IPS-NIHi7 (cell line): ENCODE data around the gene TCF7L2.
"Not testable (repeated sequence)": the region's sequence is repeated elsewhere in the genome, so short reads cannot be mapped to it uniquely, and the experiment has no call there.

Experiments used
- DNase-seq: peaks from one replicate; pipeline ENCODE4 v3.0.0; 2012; ENCODE audit warnings: mixed read lengths; ENCODE audit errors: extremely low spot score

The TCF7L2 gene

DNA sequence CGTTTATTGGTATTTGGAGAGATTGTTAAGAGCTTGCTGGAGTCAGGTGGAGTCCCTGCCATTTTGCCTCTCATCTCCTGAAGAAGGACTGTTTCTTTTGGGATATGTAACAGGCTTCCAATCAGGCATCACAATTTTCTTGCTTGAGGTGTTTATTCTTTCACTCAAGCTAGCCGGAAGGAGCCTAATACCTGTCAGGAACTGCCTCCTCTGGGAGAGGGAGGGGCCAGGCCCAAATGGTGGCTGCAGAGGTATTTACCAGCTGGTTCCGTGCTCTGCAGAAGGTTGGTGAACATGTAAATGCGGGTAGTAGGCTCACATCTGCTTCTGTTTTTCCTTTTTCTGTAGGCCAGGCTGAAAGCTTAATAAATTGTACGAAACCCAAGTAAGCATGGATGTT lies 114.0 kb downstream of the TCF7L2 start:
- DNase-seq: no peak

DNA sequence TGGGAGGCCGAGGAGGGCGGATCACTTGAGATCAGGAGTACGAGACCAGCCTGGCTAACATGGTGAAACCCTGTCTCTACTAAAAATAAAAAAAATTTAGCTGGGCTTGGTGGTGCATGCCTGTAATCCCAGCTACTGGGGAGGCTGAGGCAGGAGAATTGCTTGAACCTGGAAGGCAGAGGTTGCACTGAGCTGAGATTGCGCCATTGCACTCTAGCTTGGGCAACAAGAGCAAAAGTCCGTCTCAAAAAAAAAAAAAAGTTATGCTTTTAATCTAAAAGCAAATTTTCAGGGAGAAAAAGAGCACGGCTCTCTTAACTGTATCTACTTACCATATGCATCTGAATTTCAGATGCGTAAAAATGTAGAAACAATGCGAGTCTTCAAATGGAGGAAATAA lies 116.1 kb downstream of the TCF7L2 start:
- not testable (repeated sequence) for DNase-seq

DNA sequence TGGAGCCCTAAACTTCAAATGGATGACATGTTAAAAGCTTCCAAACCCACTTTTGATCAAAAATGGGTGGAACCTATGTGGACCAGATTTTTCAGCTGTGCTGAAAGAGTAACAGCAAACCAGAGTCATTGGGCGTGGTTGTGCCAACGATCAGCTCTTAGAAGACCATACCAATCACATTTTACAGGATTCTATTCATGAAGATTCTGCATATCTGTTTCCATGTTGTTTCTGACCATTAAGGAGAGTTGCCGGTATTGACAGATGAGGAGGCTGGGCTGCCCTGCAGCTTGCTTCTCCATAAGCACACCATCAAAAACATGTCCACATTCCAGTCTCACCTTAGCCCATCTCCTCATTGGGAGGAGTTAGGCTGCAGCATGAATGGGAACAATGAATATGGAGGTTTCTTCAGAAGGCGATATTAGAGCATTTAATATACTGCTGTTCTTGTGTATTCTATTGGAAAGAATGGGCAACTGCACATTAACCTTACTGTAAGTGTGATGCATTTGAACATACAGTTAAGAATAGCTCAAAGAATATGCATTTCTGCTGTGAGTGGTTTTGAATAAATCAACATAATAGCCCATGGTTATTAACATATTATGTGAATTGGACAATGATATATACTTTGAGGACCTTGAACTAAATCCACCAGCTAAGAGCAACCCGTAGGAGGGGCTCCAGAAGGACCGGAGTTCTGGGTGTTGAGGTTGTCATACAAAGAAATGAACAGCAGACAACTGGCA lies 116.7 kb downstream of the TCF7L2 start:
- DNase-seq: no peak

DNA sequence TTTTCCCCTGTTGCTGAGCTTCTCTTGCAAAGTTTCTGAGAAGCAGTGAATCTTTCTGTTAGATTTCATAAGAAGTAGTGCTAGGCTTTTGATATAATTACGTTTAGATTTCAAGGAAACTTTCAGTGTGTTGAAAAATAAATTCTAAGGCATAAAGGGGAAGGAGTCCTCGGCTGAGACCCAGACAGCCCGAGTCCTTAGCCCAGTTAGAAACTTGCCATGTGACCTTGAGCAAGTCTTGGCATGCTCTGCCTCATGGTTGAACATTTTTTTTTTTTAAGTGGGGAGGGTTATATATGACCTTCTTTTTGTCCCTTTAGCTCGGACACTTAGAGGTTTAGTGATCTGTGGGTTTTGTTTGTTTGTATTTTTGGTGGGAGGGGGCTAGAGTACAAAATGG lies 117.5 kb downstream of the TCF7L2 start:
- DNase-seq: no peak

DNA sequence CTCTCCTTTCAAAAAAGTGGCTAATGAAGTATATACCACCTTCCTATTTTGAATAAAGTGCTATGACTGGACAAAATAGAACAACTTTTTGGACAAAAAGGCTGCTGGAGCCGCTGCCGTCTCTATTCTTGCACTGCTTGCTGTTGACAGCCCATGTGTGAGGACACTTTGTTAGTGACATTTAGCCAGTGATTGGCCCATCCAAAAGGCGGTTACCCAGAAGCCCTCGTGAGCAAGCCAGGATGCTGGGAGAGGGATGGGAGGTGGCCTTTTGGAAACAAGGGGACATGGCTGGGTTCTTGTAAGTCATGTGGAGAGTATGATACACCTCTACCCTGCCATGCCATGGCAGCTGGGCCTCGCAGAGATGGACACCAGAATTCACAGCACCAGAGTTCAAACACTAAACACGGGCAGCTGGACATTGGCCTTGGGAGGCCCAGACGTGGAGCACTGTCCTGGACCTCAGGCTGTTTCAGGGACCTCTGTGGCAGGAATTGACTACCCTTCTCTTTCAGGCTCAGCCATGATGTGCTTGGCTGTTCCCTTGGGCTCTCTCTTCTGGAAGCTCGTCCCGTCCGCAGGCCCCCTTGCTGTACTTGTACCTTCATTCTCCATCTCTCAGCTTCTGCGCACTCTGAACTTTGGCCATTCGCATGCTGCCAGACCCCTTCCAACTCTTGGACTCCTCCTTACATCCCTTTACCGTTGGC lies 118.3 kb downstream of the TCF7L2 start:
- DNase-seq: no peak

DNA sequence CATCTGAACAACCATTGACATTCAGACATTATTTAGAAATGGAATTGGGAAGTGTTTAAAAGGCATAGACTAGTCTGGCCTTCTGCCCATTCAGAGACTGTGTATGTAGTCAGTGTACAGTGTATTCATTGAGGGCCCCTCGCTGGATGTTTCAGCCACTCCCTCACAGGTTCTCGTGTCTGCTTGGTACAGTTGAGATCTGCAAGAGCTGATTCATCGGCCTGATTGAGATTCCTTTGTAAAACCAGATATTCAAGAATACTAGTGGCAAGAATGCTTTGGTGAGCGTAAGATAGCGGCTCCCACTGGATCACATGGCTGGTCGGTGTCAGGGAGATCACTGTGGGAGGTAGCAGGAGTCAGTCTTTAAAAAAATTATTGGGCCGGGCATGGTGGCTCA lies 119.5 kb downstream of the TCF7L2 start:
- no peak for DNase-seq

DNA sequence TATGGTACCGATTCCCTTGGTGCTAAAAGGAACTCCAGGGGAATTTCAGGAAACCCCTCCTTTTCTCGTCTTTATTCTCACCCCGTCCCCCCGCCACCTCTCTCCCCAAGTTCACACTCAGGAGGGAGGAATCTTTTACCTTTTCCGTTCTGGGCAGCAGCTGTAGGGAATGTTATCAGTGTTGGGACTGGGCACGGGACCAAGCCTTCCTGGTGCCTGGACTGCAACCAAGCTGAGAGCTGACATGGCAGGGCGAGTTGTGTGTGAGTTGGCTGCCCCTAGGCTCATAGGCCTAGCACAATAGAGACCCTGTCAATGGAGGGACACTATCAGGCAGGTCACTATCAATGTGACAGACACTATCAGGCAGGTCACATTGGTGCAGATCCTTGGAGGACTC lies 121.4 kb downstream of the TCF7L2 start:
- DNase-seq: no peak

DNA sequence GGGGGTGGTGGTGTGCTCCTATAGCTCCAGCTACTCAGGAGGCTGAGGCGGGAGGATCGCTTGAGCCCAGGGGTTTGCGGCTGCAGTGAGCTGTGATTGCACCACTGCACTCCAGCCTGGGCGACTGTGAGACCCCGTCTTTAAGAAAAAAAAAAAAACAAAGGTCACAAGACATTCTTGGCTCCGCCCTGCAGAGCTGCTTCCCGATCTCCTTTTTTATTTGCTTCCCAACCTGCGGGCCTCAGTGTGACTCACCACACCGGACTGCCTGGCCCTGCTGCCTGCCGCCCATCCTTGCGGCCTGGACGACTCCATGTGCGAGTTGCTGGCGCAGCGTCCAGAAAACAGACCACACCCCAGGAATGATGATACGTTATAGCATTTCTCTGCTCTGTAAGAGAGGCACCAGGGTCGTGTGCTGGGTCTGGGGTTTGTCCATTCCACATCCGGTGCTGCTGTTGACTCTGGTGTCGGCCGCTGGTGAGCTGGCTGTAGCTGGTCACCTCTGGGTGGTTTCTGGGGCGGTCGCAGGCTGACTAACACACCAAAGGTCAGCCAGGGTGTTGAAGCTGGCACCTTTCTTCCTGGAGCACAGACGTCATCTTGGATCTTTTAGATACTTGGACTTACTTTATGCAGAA lies 123.6 kb downstream of the TCF7L2 start:
- peak; percentile 63 for DNase-seq

DNA sequence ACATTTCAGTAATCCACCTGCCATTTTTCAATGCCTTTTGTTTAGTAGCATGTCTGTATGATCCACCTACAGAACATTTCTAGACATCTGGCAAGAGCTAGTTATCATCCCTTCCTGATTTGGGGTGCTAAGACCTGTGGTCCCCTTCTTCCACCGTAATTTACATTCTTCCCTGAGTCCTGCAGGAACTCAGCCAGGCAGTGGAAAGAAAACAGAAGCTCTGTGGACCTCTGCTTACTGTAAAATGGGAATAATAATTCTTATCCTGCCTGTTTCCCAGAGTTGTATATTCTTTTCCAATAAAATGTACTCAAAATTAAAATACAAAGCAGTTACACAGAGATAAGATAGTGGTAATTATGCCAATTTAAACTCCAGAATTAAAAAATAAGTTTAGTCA lies 126.9 kb downstream of the TCF7L2 start:
- DNase-seq: no peak

DNA sequence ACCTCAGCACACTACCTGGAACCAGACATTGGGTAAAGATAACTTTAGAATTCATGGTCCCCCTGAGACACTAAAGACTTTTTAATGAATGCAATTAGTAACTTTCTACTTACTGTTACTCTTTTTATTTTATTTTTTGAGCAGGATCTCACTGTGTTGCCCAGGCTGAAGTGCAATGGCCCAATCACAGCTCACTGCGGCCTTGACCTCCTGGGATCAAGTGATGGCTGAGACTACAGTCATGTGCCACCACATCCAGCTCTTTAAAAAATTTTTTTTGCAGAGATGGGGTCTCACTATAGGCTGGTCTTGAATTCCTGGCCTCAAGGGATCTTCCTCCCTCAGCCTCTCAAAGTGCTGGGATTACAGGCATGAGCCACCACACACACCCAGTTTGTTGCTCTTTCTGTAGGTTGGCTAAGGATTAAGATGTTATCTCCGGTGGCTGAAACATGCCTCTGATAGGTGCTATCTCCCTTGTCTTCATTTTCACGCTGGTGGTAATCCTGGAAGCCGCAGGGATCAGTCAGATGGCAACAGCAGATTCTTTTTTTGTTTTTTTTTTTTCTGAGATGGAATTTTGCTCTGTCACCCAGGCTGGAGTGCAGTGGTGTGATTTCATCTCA lies 128.3 kb downstream of the TCF7L2 start:
- DNase-seq: no peak

DNA sequence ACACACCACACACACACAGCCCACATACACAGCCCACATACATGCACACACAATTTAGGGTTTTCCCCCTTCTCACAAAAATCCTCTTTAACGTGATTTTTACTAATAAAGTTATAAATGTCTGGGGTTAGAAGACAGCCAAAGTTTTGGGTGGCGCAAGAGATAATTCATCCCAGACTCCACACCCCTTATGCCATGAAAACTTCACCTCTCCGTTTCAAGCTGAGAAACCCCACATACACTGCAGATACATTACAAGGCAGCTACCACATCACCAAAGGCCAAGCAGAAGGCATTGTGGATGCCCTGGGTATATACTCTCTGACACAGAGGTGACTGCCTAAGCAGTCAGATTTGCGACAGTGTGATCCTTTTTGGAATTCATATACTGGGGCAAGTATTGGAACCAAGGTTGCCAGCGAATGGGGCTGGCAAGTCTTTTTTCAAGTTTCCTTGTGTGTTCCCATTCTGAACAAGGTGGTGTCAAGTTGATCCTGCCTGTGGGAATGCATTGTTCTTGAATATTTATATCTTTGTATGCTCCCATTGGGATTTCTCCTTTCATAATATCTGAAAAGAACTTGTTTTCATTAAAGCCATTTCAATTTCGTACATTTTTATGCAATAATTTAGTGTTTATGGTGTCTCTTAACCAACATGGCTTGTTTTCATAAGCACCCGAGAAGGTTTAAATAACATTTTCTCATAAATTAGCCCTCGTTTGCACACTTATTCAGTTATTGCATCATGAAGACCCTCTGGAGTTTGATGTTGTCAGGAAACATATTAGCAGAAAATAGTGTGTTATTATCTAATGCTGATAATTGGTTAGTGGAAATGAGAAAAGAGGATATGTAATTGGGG lies 130.2 kb downstream of the TCF7L2 start:
- no peak for DNase-seq

DNA sequence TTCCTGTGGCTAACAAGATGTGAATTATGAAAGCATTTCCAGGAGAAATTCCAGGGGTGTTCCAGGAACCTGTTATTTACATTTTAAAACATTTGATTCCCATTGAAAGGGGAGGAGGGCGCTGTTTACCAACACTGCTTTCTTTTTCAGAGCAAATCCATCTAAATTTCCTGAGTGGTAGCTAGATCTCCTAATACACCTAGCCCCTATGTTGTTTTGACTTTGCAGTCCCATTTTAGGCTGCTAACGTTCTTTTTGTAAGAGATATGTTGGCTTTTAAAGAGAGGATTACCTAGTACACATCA lies 130.8 kb downstream of the TCF7L2 start:
- no peak for DNase-seq

DNA sequence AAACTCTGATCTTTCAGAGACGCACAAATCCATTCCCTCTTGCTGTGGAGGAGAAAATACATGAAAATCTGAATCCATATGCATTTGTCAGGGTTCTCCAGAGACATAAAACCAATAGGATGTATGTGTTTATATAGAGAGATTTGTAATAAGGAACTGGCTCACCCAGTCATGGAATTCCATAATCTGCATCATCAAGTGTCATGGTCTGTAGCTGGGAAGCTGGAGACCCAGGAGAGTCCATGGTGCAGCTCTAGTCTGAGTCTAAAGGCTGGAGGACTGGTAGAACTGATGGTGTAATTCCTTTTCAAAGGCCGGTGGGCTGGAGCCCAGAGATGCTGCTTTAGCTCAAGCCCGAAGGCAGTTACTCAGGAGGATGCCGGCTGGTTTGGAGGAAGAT lies 134.0 kb downstream of the TCF7L2 start:
- DNase-seq: no peak

DNA sequence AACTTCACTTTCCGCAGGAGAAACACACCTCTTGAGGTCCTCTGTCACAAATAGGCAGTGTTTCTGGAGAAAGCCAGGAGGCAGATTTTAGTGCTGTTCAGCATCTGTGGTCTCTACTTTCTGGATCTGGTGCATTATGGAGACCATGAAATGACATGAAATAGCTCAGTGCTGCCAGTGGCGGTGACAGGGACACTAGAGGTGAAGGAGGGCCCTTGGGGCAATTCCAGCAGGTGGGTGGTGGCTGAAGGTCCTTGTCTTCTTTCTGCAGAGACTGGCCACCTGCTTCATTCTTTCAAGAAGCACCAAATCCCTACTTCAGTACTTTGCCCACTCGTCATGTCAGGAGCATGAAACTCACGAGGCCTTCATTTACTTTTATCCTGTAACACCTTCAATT lies 135.7 kb downstream of the TCF7L2 start:
- DNase-seq: no peak

DNA sequence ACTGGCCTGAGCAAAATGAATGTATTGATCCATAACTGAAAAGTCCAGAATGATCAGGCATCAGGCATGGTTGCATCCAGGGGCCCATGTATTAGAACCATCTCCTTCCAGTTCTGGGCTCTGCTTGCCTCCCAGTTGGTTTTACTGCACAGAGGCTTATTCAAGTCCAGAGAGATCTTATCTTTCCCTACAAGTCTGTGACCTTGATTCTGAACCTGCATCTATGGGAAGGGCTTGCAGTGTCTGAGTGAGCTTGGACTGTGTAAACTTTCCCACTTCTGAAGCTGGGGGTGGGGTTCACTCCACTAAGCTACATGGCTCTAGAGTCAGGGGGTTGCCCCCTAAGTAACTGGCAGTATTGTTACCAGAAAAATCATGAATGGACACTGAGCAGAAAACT lies 136.2 kb downstream of the TCF7L2 start:
- no peak for DNase-seq

DNA sequence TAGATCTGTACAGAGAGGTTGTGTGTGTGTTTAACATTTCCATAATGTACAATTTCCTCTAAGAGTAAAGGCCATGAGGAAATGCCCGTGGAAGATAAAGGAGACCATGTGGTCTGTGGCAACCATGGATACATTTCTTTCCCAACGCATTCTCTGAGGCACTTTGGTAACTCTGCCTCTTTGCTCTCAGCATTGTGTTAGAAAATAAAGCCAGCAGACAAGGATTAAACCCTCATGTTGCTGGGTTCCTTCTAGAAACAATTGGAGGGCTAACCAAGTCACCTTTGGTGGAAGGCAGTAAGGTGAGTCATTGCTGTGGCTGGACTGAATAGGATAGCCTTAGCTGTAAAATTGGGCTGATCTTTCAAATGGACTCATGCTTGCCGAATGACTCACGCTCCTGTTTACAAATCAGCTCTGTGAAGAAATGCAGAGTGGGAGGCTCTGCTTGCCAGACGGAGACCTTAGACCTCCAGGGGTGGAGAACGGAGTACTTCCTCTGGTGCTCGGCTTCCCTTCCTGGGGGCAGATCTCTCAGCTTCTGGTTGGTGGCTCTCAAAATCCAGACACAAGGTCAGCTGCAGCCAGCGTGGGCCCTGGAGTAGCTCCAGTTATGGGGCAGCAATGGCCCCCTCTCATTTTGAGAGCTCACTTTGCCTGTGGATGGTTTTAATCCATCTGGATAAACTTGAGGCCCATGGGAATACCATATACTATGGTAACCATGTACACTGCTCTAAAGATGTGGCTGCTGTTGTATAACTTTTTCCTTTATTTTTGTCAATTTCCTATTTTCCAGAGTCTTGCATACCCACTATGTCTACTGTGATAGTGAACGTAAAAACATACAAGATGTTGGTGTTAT lies 137.3 kb downstream of the TCF7L2 start:
- DNase-seq: peak; percentile 74

DNA sequence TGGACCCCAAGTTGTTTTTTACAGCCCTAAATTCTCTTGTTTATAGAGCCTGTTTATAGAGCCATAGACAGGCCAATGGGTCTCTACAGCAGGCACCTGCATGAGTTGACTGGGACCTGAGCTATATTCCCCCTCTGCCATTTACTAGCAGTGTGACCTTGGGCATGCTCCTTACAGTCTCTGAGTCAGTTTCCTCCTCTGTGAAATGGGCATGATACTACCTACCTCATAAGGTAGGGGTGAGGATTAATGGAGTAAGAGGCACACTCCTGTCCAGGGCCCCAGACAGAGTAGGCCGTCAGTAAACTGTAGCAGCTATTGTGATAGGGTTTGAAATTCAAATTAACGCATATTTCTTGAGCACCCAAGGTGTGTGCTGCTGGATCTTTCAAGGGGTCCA lies 138.1 kb downstream of the TCF7L2 start:
- no peak for DNase-seq

DNA sequence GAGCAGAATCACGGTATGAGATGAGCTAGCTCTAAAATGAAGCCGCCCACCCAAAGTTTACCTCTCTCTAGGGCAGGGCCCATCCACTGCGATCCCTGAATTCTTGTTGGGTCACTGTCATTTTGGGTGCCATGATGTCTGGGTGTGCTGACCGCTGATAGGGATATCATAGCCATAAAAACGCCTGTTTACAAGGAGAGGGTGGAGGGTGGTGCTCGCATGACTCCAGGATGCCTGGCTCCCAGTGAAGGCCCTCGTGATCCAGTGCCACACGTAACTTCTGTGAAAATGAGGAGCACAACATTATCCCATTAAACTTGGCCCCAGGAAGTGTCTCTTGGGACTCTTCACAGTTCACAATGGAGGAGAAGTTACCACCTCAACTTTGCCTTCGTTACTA lies 139.5 kb downstream of the TCF7L2 start:
- DNase-seq: no peak

DNA sequence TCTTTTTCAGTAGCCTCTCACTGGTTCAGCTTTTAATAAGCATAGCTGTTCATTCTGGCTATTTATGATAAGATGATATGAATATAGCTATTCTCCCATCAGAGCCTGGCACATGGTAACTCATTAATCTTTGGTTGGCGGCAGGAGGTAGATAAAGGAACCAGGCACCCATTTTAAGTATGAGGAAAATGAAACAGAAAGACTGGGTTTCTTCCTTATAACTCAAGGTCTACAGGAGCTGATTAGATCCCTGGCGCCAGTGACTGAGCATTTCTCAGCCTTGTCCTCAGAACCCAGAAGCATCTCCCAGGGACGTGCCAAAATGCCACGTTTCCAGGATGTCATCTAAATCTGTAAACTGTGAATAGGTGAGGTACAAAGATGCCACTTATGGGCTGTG lies 141.9 kb downstream of the TCF7L2 start:
- DNase-seq: no peak

DNA sequence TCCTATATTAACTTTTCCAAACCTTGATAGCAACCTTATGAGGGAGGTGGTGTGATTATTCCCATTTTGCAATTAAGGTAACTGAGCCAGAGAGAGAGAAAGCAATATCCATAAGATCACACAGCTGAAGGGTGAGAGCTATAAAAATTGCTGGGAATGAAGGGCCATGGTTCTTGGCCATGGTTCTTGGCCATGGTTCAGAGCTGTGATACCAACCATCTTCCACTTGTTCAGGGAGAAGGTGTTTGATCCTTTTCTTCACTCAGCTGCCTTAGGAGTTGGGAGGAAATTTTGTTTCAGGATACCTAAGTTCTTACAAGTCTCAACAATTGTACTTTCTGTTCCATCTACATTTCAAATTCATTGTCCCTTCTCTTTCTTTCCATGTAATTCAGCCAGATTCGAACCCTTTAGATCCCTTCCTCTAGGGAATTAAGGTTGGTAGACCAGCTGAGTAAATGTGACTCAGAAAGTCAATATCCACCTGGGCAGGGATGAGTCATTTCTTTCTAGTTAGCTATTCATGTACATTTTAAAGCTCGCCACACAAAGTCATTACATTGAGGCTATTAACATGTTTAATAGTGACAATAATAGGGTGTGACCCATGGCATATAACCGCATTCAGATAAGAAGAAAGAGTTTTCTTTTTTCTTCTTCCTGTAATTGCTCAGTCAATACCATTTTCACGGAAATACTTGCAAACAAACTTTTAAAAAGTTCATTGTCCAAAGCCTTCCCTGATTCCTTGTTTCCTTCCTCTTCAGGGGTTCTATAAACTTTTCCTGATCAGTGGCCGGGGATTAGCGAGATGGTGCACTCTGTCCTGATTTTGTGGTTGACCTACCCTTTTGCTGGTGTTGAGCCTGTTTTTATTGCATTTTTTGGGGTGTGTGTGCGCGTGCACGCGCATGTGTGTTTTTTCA lies 143.4 kb downstream of the TCF7L2 start:
- no peak for DNase-seq
